GM12875 (cell line): ENCODE results near the gene NTN3.

Experiments
- H3K4me3 ChIP-seq: one replicate; pipeline ENCODE4 v1.5.1; 2011; ENCODE audit warnings: low read depth, low read length, control low read depth
- TF ChIP-seq, protein P1 (sequence below): IDR thresholded peaks from 2 replicates; pipeline ENCODE4 v1.5.1; 2011; ENCODE audit warnings: low read depth, mild to moderate bottlenecking, control low read depth, inconsistent platforms, low read length, moderate library complexity, borderline replicate concordance; ENCODE audit not compliant: insufficient read depth

Gene NTN3

GRCh38 chr16:2481676-2482075 is 10.6 kb downstream of the NTN3 start:
- no peak overlapping the region for H3K4me3 ChIP-seq
- TF ChIP-seq, protein P1, sequence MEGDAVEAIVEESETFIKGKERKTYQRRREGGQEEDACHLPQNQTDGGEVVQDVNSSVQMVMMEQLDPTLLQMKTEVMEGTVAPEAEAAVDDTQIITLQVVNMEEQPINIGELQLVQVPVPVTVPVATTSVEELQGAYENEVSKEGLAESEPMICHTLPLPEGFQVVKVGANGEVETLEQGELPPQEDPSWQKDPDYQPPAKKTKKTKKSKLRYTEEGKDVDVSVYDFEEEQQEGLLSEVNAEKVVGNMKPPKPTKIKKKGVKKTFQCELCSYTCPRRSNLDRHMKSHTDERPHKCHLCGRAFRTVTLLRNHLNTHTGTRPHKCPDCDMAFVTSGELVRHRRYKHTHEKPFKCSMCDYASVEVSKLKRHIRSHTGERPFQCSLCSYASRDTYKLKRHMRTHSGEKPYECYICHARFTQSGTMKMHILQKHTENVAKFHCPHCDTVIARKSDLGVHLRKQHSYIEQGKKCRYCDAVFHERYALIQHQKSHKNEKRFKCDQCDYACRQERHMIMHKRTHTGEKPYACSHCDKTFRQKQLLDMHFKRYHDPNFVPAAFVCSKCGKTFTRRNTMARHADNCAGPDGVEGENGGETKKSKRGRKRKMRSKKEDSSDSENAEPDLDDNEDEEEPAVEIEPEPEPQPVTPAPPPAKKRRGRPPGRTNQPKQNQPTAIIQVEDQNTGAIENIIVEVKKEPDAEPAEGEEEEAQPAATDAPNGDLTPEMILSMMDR: no peak

DNA sequence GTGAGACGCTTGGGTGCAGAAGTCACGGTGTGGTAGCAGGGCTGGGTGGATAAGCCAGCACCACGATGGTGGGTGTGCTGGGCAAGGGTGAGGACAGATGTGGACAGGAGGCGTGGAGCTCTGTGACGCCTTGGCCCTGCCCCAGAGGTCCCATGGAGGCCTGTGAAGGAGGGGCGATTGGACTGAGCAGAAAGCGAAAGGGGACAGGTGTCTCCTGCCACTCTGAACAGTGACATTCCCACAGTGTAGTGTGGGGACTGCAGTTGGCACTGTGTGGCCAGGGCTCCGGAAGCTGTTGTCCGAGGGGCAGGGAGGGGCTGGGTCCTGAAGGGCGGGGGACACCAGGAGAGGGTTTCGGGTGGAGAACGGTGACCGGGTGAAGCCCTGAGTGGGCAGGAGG is 11.2 kb downstream of the NTN3 start:
- no peak overlapping the region for H3K4me3 ChIP-seq
- TF ChIP-seq, protein P1: no peak

DNA sequence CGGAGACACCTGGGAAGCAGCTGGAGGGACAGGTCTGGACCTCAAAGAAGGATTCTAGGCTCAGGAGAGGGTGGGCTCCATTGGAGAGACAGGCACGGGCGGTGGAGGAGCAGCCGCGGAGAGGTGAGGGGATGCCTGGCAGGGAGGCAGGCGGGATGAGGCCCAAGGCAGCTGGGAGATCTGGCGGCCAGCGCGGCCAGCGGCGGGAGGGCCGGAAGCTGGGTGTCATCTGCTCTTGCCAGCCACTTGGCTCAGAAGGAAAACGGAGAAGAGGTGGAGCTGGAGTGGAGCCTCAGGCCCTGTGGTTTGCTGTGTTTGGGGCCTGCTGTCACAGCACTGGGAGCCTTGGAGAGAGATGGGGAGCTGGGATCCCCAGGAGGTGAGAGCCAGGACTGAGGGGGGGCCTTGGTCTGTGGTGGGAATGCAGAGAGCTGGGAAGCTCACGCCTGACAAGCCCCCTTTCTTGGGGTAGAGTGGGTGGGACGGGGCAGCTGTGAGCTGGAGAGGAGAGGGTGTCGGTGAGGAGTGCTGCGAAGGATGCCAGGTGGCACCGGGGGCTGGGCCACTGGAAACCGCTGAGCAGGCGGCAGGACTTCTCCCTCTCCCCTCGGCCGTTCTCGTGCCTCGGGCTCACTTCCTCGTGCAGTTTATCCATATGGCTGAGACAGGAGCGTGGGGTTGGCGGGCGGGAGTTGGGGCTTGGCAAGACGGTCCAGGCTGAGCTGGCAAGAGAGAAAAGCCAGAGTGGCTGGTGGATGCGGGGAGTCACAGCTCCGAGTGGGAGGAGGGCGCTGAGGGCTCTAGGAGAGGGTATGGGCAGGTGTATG is 11.8 kb downstream of the NTN3 start:
- TF ChIP-seq, protein P1: no peak
- H3K4me3 ChIP-seq: no peak overlapping the region

DNA sequence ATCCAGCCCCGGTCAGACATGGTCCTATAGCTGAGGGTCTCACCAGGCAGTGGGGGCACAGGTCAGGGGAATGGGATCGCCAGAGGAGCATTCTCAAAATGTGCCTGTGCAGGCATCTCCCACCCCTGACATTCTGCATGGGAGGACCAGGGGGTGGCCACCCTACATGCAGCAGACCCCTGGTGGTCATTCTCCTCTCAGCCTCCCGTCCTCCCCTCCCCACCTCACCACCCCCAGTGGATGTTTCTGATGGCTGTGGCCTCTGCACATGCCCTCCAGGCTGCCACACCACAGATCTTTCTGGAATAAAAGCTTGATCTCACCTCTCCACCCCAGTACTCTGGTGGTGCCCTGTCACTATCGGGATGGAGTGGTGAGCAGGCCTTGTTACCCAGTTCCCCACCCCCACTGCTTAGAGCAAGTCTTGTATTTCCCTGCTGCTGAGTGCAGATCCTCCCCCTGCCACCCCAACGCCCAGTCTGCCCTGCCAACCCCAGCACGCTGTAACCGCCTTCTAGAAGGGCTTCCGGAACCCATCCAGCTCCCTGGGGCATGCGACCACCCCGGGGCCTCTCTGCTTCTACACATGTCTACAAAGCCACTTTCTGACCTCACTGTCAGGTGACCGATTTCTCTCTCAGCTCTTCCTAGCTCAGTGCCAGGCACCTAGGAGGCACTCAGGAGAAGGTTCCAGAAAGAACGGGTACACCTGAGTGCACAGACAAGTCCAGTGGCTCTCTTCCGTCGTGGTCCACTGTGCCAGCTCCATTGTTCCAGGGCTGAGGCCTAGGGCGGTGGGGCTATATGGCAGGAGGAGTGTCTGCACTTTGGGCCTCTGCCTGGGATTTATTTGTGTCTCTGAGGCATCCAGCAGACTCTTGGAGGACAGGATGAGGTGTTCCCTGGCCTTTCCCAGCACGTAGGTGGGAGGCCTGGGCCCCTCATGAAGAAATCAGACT is 13.1 kb downstream of the NTN3 start:
- no peak overlapping the region for H3K4me3 ChIP-seq
- TF ChIP-seq, protein P1: no peak

DNA sequence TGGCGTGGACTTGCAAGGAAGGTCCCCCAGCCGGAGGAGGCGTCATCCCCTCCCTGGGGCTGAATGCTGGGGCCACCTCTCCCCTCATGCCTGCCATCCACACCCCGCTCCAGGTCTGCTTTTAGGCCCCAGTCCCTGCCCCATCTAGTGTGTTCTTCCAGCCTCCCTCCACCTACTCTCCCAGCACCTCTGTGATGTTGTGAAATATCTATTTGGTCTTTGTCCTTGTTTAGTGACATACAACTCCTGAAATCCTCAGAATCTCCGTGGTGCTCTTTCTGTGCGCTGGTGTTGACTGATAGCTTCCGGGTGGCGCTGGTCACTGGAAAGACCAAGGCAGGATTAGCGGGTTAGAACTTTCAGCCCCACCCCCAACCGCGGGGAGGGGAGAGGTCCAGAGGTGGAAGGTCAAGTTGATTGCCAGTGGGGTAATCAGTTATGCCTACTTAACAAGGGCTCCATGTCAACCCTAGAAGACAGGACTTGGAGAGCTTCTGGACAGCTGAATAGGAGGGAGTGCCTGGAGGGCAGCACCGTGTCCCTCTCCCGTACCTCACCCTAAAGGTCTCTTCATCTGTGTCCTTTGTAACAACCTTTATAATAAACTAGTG is 13.9 kb downstream of the NTN3 start:
- no peak overlapping the region for H3K4me3 ChIP-seq
- TF ChIP-seq, protein P1: no peak

GRCh38 chr16:2485811-2486507 is 14.9 kb downstream of the NTN3 start:
- H3K4me3 ChIP-seq: no peak overlapping the region
- TF ChIP-seq, protein P1: no peak
